ENCODE data around the gene EGFL8. TPM values are rescaled to one million over a fixed set of nuclear protein-coding genes. Genes with fewer than 3 reads are reported as not detected.
"Not testable (repeated sequence)": the region's sequence is repeated elsewhere in the genome, so short reads cannot be mapped to it uniquely, and the experiment has no call there.

The EGFL8 gene
- total RNA-seq, 1 donor from 2014 or later = 0.64 TPM

DNA sequence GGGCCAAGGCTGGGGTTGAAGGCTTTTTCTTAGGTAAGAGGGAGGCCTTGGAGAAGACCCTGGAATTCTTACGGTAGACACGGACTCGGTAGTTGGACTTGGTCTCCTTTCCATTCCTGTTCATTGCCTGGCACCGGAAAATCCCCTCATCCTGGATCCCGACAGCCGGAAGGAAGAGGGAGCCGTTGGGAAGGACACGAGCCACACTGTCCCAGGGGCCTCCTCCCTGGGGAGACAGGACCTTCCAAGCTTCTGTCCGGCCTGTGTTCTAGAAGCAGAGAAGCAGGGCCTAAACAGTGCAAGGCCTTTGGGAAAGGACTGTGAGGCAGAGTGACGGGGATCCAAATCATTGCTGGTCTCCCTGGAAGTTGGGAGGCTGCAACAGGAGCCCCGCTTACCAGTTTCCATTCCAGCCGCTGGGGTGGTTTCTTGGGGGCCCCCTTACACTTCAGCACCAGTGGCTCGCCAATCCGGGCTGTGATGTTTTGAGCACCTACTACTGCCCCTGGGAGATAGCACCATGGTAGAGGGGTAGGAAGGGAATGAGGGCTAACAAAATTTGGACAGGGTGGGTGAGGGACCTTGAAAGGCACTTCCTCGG lies 19.2 kb downstream of the EGFL8 start:
- no peak for DNase-seq (ENCODE audit: low read depth in 2 of 2)

- no peak for DNase-seq (ENCODE audit: low read depth in 2 of 2)
Measured at GRCh38 chr6:32184084-32184640, 19.8 kb downstream of the EGFL8 start, which contains the start of gene AGER. Gene AGER, minus strand, starts transcription at chr6:32184253. Its CDS starts 31 bp downstream, at chr6:32184222.

DNA sequence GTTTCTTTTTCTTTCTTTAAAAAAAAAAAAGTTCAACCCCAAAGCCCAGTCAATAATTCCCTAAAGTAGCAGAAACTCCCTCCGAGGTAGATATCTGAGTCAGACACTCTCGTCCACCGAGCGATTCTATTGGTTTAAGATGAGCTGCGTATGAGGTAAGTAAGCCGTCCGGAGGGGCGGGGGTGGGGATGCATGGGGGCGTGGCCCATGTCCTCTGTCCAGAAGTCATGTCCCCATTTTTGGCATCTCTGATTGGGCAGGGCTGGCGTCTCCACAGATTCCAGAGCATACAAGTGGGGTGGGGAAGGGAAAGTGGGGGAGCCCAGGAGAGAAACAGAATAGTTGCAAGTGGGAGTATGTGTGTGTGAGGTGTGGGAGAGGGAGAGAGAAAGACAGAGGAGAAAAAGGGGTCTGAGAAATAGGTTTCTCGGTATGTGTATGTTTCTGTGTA lies 21.3 kb downstream of the EGFL8 start:
- DNase-seq (ENCODE audit: low read depth in 2 of 2) = peak in 1 of 2 donors; percentile 86

DNA sequence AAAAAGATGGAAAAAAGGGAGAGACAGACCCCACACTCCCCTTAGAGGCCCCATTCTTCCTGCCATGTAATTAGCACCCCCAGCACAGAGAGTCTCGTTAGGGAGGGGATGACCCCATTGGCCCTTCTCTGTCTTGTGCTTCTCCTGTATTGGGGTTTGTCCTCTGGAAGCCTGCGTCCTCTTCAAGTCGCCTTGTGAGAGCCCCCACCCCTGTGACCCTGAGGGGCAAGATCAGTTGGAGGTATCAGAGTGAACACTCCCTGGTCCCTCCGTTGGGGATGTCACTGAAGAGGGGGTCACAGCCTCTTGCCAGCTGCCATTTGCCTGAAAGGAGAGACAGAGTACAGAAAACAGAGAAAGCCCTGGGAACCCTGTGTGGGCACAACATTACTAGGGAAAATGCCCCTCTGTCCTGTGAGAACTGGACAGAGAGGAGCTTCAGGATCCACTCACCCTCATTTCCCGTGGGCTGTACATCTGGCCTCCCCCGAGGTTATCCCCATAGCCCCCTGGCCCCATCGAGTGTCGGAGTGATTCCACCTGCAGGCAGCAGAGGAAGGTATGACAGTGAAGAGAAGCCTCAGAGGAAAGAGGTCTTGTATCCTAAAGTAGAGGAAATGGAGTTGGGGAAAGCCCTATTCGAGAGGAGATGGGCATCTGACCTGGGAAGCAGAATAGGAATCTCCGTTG lies 21.9 kb downstream of the EGFL8 start:
- DNase-seq (ENCODE audit: low read depth in 2 of 2) = not testable (repeated sequence)

- peak in 1 of 2 donors; percentile 61 for DNase-seq (ENCODE audit: low read depth in 2 of 2)
Measured at GRCh38 chr6:32187009-32187709, 22.8 kb downstream of the EGFL8 start.

GRCh38 chr6:32187725-32188380 lies 23.5 kb downstream of the EGFL8 start:
- DNase-seq (ENCODE audit: low read depth in 2 of 2) = not testable (repeated sequence)

DNA sequence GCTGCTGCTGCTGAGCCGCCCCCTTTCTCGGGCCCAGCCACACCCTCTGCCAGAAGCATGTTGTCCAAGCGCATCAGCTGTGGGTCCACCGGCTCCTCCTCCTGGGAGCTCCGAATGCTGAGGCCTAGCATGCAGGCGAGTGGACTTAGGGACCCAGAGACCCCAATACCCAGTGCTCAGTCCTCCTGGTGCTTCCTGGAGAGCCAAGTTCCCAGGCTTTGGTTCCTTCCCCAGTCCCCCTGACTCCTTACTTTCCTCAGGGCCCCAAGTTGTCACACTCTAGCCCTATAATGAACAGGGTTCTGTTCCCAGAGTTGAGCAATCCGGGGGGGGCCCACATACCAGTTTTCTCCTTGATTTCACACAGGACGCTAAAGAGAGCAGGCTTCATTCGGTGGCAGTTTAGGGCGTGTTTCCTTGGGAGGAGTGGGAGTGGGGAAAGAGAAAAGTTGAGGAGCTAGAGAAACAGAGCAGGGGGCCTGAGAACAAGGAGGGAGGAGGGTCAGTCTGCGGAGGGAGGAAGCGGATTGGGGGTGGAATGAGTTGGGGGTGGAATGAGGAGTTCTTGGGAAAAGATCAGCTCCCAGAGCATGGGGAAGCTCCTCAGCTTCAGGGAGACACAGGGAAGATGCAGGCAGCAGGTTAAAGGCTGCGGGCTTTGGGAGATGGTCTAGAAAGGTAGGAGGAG lies 24.1 kb downstream of the EGFL8 start:
- no peak for DNase-seq (ENCODE audit: low read depth in 2 of 2)

DNA sequence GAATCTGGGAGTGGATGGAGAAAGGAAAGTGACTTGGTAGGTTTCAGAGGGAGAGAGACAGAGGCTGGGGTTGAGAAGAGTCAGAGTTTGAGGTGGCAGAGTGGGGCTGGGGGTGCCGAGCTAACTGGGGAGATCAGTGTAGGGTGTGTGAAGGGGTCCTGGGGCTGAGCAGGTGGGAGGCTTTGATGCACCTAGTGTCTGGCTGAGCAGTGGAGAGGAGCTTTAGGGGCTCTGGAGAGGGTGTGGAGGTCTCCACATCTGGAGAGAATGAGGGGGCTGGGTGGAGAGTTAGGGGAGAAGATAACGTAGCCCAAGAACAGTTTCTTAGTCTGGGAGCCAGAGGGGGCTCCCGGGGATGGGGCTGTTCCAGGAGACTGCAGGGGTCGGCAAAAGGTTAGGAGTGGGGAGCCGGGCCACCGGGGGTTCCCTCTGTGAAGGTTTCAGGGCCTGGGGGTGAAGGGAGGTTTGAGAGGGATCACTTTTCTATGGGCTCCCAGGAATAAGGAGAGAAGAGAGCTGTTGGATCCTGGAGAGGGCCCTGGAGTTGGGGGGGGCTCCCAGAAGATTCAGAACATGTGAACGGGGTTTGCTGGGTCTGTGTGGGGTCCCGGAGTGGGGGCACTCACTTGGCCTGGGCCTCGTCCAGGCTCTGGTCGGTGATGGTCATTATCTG lies 24.8 kb downstream of the EGFL8 start:
- DNase-seq (ENCODE audit: low read depth in 2 of 2) = no peak

DNA sequence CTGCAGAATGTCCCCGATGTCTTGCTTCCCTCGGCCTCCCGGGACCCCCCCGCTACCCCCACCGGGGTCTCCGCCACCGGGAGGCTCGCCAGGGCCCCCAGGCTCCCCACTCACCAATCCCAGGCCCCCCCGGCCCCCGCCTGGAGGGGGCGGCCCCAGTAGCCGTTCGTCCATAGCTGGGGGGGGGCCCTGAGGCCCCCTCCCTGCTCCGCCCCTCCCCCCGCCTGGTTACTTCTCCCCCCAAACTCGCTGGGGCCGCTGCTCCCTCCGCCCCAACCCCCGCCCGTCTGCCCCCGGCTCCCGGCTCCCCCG lies 25.3 kb downstream of the EGFL8 start:
- no peak for DNase-seq (ENCODE audit: low read depth in 2 of 2)

- DNase-seq (ENCODE audit: low read depth in 2 of 2) = peak; percentile 91 to 98
Measured at GRCh38 chr6:32190054-32190851, 25.9 kb downstream of the EGFL8 start, which contains the start of gene PBX2. Gene PBX2, minus strand, starts transcription at chr6:32190202. Its CDS starts 287 bp downstream, at chr6:32189915.

- DNase-seq (ENCODE audit: low read depth in 2 of 2) = no peak
Measured at GRCh38 chr6:32190911-32191677, 26.7 kb downstream of the EGFL8 start.

- no peak for DNase-seq (ENCODE audit: low read depth in 2 of 2)
Measured at GRCh38 chr6:32191696-32192607, 27.6 kb downstream of the EGFL8 start.

DNA sequence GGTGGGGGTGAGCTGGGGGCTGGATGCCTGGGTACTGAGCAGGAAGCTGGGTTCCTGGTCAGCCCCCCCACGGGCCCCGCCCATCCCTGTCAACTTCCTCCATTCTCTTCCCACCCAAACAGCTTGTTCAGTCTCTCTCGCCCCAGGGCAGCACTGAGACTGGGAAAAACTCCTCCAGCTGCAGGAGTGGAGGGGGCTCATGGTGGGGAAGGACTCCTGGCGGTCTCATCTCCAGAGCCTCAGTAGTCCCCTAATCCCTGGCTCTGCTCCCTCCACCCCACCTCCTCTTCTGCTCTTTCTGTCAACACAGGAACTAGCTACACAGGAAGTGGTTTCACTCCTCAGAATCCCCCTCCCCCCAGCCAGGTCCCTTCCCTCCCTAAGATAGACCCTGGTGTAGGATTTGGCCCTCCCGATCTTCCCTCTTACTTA lies 28.2 kb downstream of the EGFL8 start, which contains the start of gene GPSM3:
Gene GPSM3 (minus strand): TSS at position 36 of the 432 bp plus-strand sequence. CDS start 130 bp downstream, outside the sequence.
- DNase-seq (ENCODE audit: low read depth in 2 of 2) = peak in 1 of 2 donors; percentile 71

DNA sequence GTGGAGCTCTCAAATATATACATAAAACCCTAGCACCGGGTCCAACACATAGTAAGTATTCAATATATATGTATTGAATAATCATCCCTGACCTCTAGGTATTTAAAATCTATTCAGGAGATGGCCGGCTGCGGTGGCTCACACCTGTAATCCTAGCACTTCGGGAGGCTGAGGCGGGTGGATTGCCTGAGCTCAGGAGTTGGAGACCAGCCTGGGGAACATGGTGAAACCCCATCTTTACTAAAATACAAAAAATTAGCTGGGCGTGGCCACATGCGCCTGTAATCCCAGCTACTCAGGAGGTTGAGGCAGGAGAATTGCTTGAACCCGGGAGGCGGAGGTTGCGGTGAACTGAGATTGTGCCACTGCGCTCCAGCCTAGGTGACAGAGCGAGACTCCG lies 28.7 kb downstream of the EGFL8 start:
- not testable (repeated sequence) for DNase-seq (ENCODE audit: low read depth in 2 of 2)

DNA sequence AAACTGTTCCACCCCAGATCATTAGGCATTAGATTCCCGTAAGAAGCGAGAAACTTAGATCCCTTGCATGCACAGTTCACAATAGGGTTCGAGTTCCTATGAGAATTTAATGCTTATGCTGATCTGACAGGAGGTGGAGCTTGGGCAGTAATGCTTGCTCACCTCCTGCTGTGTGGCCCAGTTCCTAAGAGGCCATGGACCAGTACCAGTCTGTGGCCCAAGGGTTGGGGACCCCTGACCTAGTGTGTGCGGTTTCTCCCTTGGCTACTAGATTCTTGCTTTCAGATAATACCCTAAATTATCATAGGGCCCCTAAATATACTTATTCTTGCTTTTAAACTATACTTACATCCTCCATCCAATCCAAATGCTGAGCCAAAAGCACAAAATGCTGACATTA lies 30.0 kb downstream of the EGFL8 start:
- DNase-seq (ENCODE audit: low read depth in 2 of 2) = no peak

DNA sequence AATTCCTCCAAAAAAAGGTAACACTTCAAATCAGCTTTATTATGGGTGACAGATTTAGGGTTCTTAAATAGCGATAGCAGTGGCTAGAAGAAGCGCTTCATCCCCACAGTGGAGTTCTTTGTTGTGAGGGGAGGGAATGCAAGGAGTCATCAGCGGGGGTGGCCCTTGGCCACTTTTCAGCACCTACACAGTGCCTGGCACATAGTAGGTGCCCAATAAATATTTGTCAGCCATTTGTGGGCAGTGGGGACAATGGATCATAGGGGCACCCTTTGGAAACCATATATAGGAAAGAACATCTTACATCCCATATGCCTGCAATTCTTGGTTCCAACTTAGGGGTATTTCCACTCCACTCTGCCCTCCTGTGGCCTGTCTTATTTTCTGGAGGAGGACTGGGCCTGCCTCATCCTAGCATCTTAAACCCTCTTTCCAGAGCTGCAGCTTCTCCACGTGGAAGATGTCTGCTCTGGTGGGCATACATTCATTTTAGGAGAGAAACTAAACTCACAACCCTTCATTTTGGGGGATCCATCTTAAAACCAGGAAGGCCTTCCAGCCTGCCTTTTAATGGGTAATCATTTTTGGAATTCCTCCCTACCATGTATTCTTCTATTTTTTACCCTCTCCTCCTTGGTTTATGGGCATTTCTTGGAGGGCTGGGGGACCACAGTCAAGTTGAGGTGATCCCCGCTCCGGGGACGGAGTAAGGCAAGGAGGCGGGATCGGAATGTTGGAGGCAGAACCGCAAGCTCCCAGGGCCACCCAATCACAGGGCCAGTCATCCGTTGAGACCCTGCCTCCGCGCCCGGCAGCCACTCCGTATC lies 30.6 kb downstream of the EGFL8 start:
- peak in 1 of 2 donors; percentile 71 for DNase-seq (ENCODE audit: low read depth in 2 of 2)

GRCh38 chr6:32195652-32195901 lies 31.2 kb downstream of the EGFL8 start:
- peak; percentile 98 to 100 for DNase-seq (ENCODE audit: low read depth in 2 of 2)
